Lung microvascular endothelial cell (primary cell): Measurements from ENCODE around the gene VGF. TPM values are rescaled to one million over a fixed set of nuclear protein-coding genes. Genes with fewer than 3 reads are reported as not detected.
"Not testable (repeated sequence)": the region's sequence is repeated elsewhere in the genome, so short reads cannot be mapped to it uniquely, and the experiment has no call there.

ENCODE experiments used
- DNase-seq, 2 donors: peaks; one replicate each; pipeline versions ENCODE4 v3.0.0 to v3.0.0-alpha.2; 2010; ENCODE audit warnings: low read depth in 2 of 2
- total RNA-seq: library from RNA; depleted of rRNA; stranded (reverse); fragments of >200 nt; gene quantifications from 2 replicates; pipeline ENCODE4 v1.2.1, GENCODE V29; 2014

The VGF gene
- total RNA-seq, 1 donor from 2014 or later = not detected

GRCh38 chr7:101140339-101140699 is 25.1 kb downstream of the VGF start:
- peak in 1 of 2 donors; percentile 57 for DNase-seq

DNA sequence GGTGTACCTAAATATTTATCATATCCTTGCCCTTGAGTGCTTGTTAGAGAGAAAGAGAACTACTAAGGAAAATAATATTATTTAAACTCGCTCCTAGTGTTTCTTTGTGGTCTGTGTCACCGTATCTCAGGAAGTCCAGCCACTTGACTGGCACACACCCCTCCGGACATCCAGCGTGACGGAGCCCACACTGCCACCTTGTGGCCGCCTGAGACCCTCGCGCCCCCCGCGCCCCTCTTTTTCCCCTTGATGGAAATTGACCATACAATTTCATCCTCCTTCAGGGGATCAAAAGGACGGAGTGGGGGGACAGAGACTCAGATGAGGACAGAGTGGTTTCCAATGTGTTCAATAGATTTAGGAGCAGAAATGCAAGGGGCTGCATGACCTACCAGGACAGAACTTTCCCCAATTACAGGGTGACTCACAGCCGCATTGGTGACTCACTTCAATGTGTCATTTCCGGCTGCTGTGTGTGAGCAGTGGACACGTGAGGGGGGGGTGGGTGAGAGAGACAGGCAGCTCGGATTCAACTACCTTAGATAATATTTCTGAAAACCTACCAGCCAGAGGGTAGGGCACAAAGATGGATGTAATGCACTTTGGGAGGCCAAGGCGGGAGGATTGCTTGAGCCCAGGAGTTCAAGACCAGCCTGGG is 27.0 kb downstream of the VGF start:
- DNase-seq = peak; percentile 99

DNA sequence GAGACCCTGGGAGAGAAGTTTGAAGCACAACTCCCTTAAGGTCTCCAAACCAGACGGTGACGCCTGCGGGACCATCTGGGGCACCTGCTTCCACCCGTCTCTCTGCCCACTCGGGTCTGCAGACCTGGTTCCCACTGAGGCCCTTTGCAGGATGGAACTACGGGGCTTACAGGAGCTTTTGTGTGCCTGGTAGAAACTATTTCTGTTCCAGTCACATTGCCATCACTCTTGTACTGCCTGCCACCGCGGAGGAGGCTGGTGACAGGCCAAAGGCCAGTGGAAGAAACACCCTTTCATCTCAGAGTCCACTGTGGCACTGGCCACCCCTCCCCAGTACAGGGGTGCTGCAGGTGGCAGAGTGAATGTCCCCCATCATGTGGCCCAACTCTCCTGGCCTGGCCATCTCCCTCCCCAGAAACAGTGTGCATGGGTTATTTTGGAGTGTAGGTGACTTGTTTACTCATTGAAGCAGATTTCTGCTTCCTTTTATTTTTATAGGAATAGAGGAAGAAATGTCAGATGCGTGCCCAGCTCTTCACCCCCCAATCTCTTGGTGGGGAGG is 27.6 kb downstream of the VGF start:
- peak; percentile 32 to 84 for DNase-seq

DNA sequence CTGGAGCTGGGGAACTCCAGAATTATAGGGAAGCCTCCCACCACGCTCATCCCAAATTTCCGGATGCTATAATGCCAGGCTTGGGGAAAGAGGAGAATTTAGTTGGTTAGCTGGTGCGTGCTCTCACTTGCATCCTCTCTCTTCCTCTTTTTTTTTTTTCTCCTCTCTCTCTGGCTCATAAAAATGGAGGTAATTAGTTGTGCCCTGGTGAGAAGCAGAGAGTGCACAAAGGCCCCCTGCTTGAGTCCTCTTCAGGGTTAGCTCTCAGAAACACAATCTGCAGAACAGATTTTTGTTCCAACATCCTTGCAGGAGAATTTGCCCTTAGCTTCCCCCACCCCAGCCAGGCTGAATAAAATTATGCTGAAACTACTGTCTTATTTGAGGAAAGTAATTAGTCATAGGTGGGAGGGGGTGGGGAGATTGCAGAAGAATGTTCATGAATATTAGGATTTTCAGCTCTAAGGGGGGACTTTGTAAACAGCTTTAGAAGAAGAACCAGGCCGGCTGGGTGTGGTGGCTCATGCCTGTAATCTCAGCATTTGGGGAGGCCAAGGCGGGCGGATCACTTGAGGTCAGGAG is 30.9 kb downstream of the VGF start:
- DNase-seq = peak in 1 of 2 donors; percentile 54

- peak in 1 of 2 donors; percentile 58 for DNase-seq
These were observed 31.6 kb downstream of the VGF start for GRCh38 chr7:101133621-101134398.

- peak in 1 of 2 donors; percentile 56 for DNase-seq
These were observed 32.5 kb downstream of the VGF start for GRCh38 chr7:101132626-101133600.

GRCh38 chr7:101129603-101130117 is 35.7 kb downstream of the VGF start:
- DNase-seq = no peak

GRCh38 chr7:101128040-101128834 is 37.1 kb downstream of the VGF start:
- peak in 1 of 2 donors; percentile 51 for DNase-seq

DNA sequence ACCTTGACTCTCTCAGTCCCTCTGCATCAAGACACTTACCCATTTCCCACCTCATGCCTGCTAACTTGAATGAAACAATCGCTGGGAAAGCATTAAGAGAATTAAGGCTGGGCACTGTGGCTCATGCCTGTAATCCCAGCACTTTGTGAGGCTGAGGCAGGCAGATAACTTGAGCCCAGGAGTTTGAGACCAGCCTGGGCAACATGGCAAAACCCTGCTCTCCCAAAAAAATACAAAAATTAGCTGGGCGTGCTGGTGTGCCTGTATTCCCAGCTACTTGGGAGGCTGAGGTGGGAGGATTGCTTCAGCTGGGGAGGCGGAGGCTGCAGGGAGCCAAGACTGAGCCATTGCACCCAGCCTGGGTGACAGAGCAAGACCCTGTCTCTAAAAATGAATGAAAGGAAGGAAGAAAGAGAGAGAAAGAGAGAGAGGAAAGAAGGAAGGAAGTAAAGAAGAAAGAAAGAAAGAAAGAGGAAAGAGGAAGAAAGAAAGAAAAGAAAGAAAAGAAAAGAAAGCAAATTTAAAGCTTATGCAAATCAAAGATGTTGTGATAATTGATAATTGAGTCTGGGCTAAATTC is 37.8 kb downstream of the VGF start:
- no peak for DNase-seq

GRCh38 chr7:101126651-101127459 is 38.5 kb downstream of the VGF start, which contains the start of gene SERPINE1:
TSS of gene SERPINE1 (plus strand) at chr7:101127104. CDS start at chr7:101128394, 1,290 bp downstream.
- peak; percentile 99 to 100 for DNase-seq

DNA sequence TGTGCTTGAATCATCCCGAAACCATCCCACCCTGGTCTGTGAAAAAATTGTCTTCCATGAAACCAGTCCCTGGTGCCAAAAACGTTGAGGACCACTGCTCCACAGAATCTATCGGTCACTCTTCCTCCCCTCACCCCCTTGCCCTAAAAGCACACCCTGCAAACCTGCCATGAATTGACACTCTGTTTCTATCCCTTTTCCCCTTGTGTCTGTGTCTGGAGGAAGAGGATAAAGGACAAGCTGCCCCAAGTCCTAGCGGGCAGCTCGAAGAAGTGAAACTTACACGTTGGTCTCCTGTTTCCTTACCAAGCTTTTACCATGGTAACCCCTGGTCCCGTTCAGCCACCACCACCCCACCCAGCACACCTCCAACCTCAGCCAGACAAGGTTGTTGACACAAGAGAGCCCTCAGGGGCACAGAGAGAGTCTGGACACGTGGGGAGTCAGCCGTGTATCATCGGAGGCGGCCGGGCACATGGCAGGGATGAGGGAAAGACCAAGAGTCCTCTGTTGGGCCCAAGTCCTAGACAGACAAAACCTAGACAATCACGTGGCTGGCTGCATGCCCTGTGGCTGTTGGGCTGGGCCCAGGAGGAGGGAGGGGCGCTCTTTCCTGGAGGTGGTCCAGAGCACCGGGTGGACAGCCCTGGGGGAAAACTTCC is 39.2 kb downstream of the VGF start:
- peak in 1 of 2 donors; percentile 94 for DNase-seq

DNA sequence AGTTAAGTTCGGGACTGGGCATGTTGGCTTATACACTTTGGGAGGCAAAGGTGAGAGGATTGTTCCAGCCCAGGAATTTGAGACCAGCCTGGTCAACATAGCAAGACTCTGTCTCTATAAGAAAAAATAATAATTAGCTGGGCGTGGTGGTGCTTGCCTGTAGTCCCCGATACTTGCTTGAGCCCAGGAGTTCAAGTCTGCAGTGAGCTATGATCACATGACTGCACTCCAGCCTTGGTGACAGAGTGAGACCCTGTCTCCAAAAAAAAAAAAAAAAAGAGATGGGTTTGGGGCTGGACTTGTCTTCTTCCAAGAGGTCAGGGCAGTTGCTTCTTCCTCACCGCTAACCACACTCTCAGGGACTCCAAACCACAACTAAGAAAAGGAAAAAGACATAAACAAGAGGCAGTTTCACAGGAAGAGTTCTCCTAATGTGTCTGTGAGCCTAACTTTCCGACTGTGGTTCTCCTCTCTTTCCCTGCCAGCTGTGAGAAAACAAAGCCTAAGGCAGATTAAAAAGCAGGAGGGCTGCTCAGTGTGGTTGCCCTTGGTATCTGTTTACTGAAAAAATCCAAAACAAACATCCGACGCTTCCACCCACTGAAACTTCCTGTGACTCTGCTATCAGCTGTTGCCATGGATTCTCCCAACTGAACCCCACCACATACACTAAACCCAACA is 40.9 kb downstream of the VGF start:
- DNase-seq = peak; percentile 86 to 95

DNA sequence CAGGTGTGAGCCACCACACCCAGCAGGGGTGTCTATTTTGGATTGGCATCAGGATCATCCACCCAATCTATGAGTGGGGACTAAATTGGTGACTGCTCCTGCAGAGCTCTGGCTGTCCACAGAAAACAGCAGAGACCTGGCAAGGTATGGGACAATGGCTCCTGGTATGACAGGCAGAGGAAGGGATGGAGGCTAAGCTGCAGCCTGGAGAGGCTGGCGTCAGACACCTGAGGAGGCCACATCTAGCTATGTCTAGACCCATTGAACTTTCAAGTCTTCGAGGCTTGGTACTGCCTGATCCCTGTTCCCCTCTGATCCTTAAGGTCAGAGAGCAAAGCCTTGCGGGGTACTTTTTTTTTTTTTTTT is 41.7 kb downstream of the VGF start:
- no peak for DNase-seq

DNA sequence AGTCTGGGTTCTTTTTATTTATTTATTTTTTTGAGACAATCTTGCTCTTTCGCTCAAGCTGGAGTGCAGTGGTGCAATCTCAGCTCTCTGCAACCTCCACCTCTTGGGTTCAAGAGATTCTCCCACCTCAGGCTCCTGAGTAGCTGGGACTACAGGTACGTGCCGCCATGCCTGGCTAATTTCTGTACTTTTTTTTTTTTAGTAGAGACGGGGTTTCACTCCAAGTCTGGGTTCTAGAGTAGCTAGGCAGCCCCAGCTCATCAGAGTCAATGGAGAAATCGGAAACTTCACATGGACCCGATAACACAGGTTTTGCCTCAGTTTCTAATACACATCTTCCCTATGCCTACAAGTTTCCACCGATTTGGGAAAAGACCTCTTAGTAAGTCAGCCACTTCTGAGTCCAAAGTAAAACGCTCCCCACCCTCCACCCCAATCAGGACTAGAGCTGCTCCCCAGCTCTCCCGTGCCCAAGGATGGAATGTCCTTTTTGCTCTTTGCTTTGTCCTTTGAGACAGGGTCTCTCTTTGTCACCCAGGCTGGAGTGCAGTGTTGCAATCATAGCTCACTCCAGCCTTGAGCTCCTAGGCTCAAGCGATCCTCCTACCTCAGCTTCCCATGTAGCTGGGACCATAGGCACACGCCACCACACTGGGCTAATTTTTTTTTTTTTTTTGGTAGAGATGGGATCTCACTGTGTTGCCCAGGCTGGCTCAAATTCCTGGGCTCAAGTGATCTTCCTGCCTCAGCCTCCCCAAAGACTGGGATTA is 42.3 kb downstream of the VGF start:
- no peak for DNase-seq

GRCh38 chr7:101121991-101122932 is 43.1 kb downstream of the VGF start:
- DNase-seq = peak; percentile 85 to 98

DNA sequence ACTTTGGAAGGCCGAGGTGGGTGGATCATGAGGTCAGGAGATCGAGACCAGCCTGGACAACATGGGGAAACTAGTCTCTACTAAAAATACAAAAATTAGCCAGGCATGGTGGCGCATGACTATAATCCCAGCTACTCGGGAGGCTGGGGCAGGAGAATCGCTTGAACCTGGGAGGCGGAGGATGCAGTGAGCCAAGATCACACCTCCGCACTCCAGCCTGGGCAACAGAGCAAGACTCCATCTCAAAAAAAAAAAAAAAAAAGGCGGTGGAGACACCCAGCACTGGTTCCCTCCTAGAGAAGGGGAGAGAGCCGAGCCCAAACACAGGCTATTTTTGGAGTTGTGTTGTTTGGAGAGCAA is 43.8 kb downstream of the VGF start:
- not testable (repeated sequence) for DNase-seq
